Stimulated activated CD8-positive, alpha-beta memory T cell treated with anti-CD3 and anti-CD28 coated beads, Interleukin-12 subunit alpha, Interleukin-12 subunit beta, amount 100 ng/mL, for 4 hours (primary cell): ENCODE measurements around the gene IQSEC2.

ENCODE experiments used
- DNase-seq: peaks from one replicate; pipeline ENCODE4 v3.0.0-alpha.2; 2020; ENCODE audit warnings: low read depth

Gene IQSEC2

GRCh38 chrX:53305219-53305995, 24.0 kb upstream of the IQSEC2 start:
- no peak for DNase-seq

GRCh38 chrX:53303195-53303594, 21.8 kb upstream of the IQSEC2 start:
- no peak for DNase-seq

GRCh38 chrX:53300157-53300556, 18.8 kb upstream of the IQSEC2 start:
- no peak for DNase-seq

GRCh38 chrX:53294024-53294648, 12.8 kb upstream of the IQSEC2 start:
- no peak for DNase-seq

GRCh38 chrX:53291596-53291995, 10.2 kb upstream of the IQSEC2 start:
- DNase-seq: no peak

GRCh38 chrX:53290441-53291041, 9.2 kb upstream of the IQSEC2 start:
- DNase-seq: no peak

GRCh38 chrX:53288189-53288588, 6.8 kb upstream of the IQSEC2 start:
- no peak for DNase-seq

GRCh38 chrX:53287493-53288138, 6.2 kb upstream of the IQSEC2 start:
- DNase-seq: peak; percentile 16

GRCh38 chrX:53286171-53286570, 4.8 kb upstream of the IQSEC2 start:
- no peak for DNase-seq

- DNase-seq: no peak
These were observed 4.2 kb upstream of the IQSEC2 start for GRCh38 chrX:53285591-53285990.

GRCh38 chrX:53284684-53285447, 3.5 kb upstream of the IQSEC2 start:
- peak; percentile 15 for DNase-seq

- DNase-seq: no peak
These were observed 2.2 kb upstream of the IQSEC2 start for GRCh38 chrX:53283567-53283966.

GRCh38 chrX:53283099-53283498, 1.7 kb upstream of the IQSEC2 start:
- no peak for DNase-seq

GRCh38 chrX:53281963-53282695, 745 bp upstream of the IQSEC2 start:
- DNase-seq: no peak

- no peak for DNase-seq
These were observed 758 bp downstream of the IQSEC2 start for GRCh38 chrX:53280331-53281320.

- DNase-seq: no peak
These were observed 1.8 kb downstream of the IQSEC2 start for GRCh38 chrX:53279296-53280237.

GRCh38 chrX:53272808-53273337, 8.5 kb downstream of the IQSEC2 start:
- DNase-seq: no peak

- DNase-seq: no peak
These were observed 11.8 kb downstream of the IQSEC2 start for GRCh38 chrX:53269536-53270107.
